Measurements from ENCODE around the gene C22orf42. TPM values are rescaled to one million over a fixed set of nuclear protein-coding genes. Genes with fewer than 3 reads are reported as not detected.
"Not testable (repeated sequence)": the region's sequence is repeated elsewhere in the genome, so short reads cannot be mapped to it uniquely, and the experiment has no call there.

C22orf42 gene
- polyA plus RNA-seq, 1 experiment = not detected

- ChIA-PET POLR2A (no interaction called here), CTCF (interaction anchor here (0.6 to 1.2 kb wide), 2 partner anchors 63 to 1015 kb away, joined by 3 to 7 read pairs; no protein-coding TSS in a partner anchor)
- Histone ChIP-seq H3K4me3 (ENCODE audit: low read depth, low read length) (no peak overlapping the region), H3K27me3 (ENCODE audit: control insufficient read depth, insufficient read depth, low read length) (peaks cover 11% of the 10 kb centered on the region), H3K36me3 (ENCODE audit: control insufficient read depth, insufficient read depth, low read length) (no peaks in the 10 kb centered on the region)
- no peak for DNase-seq (ENCODE audit: low read depth)
- TF ChIP-seq CTCF (IDR thresholded peaks at IDR 0.05; ENCODE audit: insufficient read depth, low read depth, low read length) = peak; percentile 51
These were observed 43.6 kb upstream of the C22orf42 start for GRCh38 chr22:32202539-32203180.

- no peak overlapping the region for H3K4me3 ChIP-seq (ENCODE audit: low read depth, low read length)
- ChIA-PET CTCF (interaction anchor here (1.2 kb wide), 1 partner anchor 64 kb away, joined by 7 read pairs; no protein-coding TSS in a partner anchor), POLR2A (no interaction called here)
- no peak for TF ChIP-seq CTCF (IDR thresholded peaks at IDR 0.05; ENCODE audit: insufficient read depth, low read depth, low read length)
- DNase-seq (ENCODE audit: low read depth) = no peak
- peaks cover 11% of the 10 kb centered on the region for H3K27me3 ChIP-seq (ENCODE audit: control insufficient read depth, insufficient read depth, low read length)
- no peaks in the 10 kb centered on the region for H3K36me3 ChIP-seq (ENCODE audit: control insufficient read depth, insufficient read depth, low read length)
These were observed 43.0 kb upstream of the C22orf42 start for GRCh38 chr22:32202161-32202538.

- H3K36me3 ChIP-seq (ENCODE audit: control insufficient read depth, insufficient read depth, low read length) = no peaks in the 10 kb centered on the region
- ChIA-PET POLR2A (no interaction called here), CTCF (no interaction called here)
- peaks cover 12% of the 10 kb centered on the region for H3K27me3 ChIP-seq (ENCODE audit: control insufficient read depth, insufficient read depth, low read length)
- TF ChIP-seq CTCF (IDR thresholded peaks at IDR 0.05; ENCODE audit: insufficient read depth, low read depth, low read length) = no peak
- no peak for DNase-seq (ENCODE audit: low read depth)
- no peak overlapping the region for H3K4me3 ChIP-seq (ENCODE audit: low read depth, low read length)
These were observed 41.6 kb upstream of the C22orf42 start for GRCh38 chr22:32200752-32201151.

- CTCF ChIA-PET = interaction anchor here (1.3 kb wide), 1 partner anchor 8 kb away, joined by 3 read pairs; no protein-coding TSS in a partner anchor
- H3K27me3 ChIP-seq (ENCODE audit: control insufficient read depth, insufficient read depth, low read length) = peaks cover 12% of the 10 kb centered on the region
- no peak overlapping the region for H3K4me3 ChIP-seq (ENCODE audit: low read depth, low read length)
- no peak for DNase-seq (ENCODE audit: low read depth)
- no peaks in the 10 kb centered on the region for H3K36me3 ChIP-seq (ENCODE audit: control insufficient read depth, insufficient read depth, low read length)
- no peak for TF ChIP-seq CTCF (IDR thresholded peaks at IDR 0.05; ENCODE audit: insufficient read depth, low read depth, low read length)
- POLR2A ChIA-PET = no interaction called here
These were observed 40.9 kb upstream of the C22orf42 start for GRCh38 chr22:32199961-32200360.

GRCh38 chr22:32199341-32199740 lies 40.2 kb upstream of the C22orf42 start:
- ChIA-PET CTCF (interaction anchor here (1.3 kb wide), 1 partner anchor 8 kb away, joined by 3 read pairs; no protein-coding TSS in a partner anchor), POLR2A (no interaction called here)
- Histone ChIP-seq H3K4me3 (ENCODE audit: low read depth, low read length) (no peak overlapping the region), H3K36me3 (ENCODE audit: control insufficient read depth, insufficient read depth, low read length) (no peaks in the 10 kb centered on the region), H3K27me3 (ENCODE audit: control insufficient read depth, insufficient read depth, low read length) (peaks cover 12% of the 10 kb centered on the region)
- DNase-seq (ENCODE audit: low read depth) = no peak
- TF ChIP-seq CTCF (IDR thresholded peaks at IDR 0.05; ENCODE audit: insufficient read depth, low read depth, low read length) = no peak

GRCh38 chr22:32197553-32198226 lies 38.6 kb upstream of the C22orf42 start:
- H3K27me3 ChIP-seq (ENCODE audit: control insufficient read depth, insufficient read depth, low read length); H3K36me3 ChIP-seq (ENCODE audit: control insufficient read depth, insufficient read depth, low read length); CTCF ChIA-PET; DNase-seq (ENCODE audit: low read depth); H3K4me3 ChIP-seq (ENCODE audit: low read depth, low read length); POLR2A ChIA-PET: not testable (repeated sequence)

GRCh38 chr22:32195900-32196299 lies 36.8 kb upstream of the C22orf42 start:
- H3K36me3 ChIP-seq (ENCODE audit: control insufficient read depth, insufficient read depth, low read length); CTCF ChIA-PET; DNase-seq (ENCODE audit: low read depth); H3K27me3 ChIP-seq (ENCODE audit: control insufficient read depth, insufficient read depth, low read length); POLR2A ChIA-PET; H3K4me3 ChIP-seq (ENCODE audit: low read depth, low read length): not testable (repeated sequence)

GRCh38 chr22:32193346-32193745 lies 34.2 kb upstream of the C22orf42 start:
- POLR2A ChIA-PET; H3K4me3 ChIP-seq (ENCODE audit: low read depth, low read length); DNase-seq (ENCODE audit: low read depth); H3K27me3 ChIP-seq (ENCODE audit: control insufficient read depth, insufficient read depth, low read length); H3K36me3 ChIP-seq (ENCODE audit: control insufficient read depth, insufficient read depth, low read length): not testable (repeated sequence)
- CTCF ChIA-PET = interaction anchor here (1.2 kb wide), 1 partner anchor 825 kb away, joined by 3 read pairs; no protein-coding TSS in a partner anchor
